Prostate gland (tissue), 2 donors: Measurements from ENCODE around the gene OPHN1. TPM values are rescaled to one million over a fixed set of nuclear protein-coding genes. Genes with fewer than 3 reads are reported as not detected.
"Not testable (repeated sequence)": the region's sequence is repeated elsewhere in the genome, so short reads cannot be mapped to it uniquely, and the experiment has no call there.

Source experiments
- DNase-seq: peaks from one replicate; pipeline ENCODE4 v3.0.0-alpha.2; 2019; ENCODE audit warnings: low spot score
- H3K27ac ChIP-seq, 2 donors: fragments of 200-600 bp; sonication (generic); 2 replicates each; pipeline ENCODE4 v1.5.1; 2017 to 2019
- H3K27me3 ChIP-seq: fragments of 200-600 bp; sonication (generic); replicated peaks from 2 replicates; pipeline ENCODE4 v1.5.1; 2019; ENCODE audit not compliant: insufficient read depth
- H3K36me3 ChIP-seq, 2 donors: fragments of 200-600 bp; sonication (generic); 1 replicate in 1 of 2; 2 replicates in 1 of 2; pipeline versions ENCODE4 v1.5.1 to v1.8.1; 2017 to 2019
- H3K4me1 ChIP-seq: fragments of 200-600 bp; sonication (generic); replicated peaks from 2 replicates; pipeline ENCODE4 v1.5.1; 2019
- H3K4me3 ChIP-seq, 2 donors: fragments of 200-600 bp; sonication (generic); 2 replicates each; pipeline ENCODE4 v1.5.1; 2017 to 2019
- H3K9me3 ChIP-seq: fragments of 200-600 bp; sonication (generic); 2 replicates; pipeline ENCODE4 v1.5.1; 2017
- POLR2A ChIP-seq: fragments of 450-650 bp; IDR thresholded peaks from one replicate; pipeline ENCODE4 v1.6.1; 2016; ENCODE audit warnings: antibody characterized with exemption, mild to moderate bottlenecking
- POLR2AphosphoS5 ChIP-seq: sonication (generic); formaldehyde crosslinking; IDR thresholded peaks from one replicate; pipeline ENCODE4 v1.6.1; 2017; ENCODE audit warnings: antibody characterized with exemption
- WGBS: methylation state at CpG from one replicate; pipeline ENCODE4 v1.1.5; 2018; 5-methylcytosine and 5-hydroxymethylcytosine counted together
- intact Hi-C: fragments of 100-400 bp; cut with DNase I; formaldehyde crosslinking; loops from one replicate; pipeline ENCODE4 v1.14.2; 2022
- total RNA-seq, 2 donors: library from RNA; depleted of rRNA; stranded (reverse); fragments of >200 nt; gene quantifications; one replicate each; pipeline ENCODE4 v1.1.0, GENCODE V29; 2016
- TF ChIP-seq, protein P1 (sequence below), 4 experiments: fragments of 200-600 bp in 2 of 4; fragments of 450-650 bp in 2 of 4; sonication (generic) in 2 of 4; IDR thresholded peaks; 1 replicate in 3 of 4; 2 replicates in 1 of 4; pipeline ENCODE4 v1.5.1; 2016 to 2019; ENCODE audit warnings: antibody characterized with exemption in 4 of 4, mild to moderate bottlenecking in 2 of 4, moderate library complexity in 2 of 4

Gene OPHN1
- total RNA-seq, 2 donors from 2014 or later: 18.7 to 26.2 TPM

DNA sequence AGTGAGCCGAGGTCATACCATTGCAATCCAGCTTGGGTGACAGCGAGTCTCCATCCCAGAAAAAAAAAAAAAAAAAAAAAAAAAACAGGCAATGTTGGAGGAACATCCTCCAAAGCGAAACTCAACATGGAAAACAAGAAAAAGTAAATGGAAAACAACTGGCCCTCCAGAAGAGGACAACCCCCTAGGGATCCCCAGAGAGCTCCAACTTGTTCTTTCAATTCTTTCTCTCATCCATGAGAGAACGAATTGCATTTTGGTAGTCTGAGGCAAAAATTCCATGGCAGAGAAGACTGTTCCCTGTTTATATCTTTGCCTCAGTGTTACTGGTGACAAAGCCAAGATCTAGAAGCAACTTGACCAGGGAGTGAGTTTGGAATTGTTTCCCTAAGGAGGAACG lies 49.8 kb downstream of the OPHN1 start:
- TF ChIP-seq POLR2A (no peak), POLR2AphosphoS5 (no peak)
- TF ChIP-seq, protein P1, sequence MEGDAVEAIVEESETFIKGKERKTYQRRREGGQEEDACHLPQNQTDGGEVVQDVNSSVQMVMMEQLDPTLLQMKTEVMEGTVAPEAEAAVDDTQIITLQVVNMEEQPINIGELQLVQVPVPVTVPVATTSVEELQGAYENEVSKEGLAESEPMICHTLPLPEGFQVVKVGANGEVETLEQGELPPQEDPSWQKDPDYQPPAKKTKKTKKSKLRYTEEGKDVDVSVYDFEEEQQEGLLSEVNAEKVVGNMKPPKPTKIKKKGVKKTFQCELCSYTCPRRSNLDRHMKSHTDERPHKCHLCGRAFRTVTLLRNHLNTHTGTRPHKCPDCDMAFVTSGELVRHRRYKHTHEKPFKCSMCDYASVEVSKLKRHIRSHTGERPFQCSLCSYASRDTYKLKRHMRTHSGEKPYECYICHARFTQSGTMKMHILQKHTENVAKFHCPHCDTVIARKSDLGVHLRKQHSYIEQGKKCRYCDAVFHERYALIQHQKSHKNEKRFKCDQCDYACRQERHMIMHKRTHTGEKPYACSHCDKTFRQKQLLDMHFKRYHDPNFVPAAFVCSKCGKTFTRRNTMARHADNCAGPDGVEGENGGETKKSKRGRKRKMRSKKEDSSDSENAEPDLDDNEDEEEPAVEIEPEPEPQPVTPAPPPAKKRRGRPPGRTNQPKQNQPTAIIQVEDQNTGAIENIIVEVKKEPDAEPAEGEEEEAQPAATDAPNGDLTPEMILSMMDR (IDR thresholded peaks at IDR 0.05): no peak
- Histone ChIP-seq H3K36me3 (no peaks in the 10 kb centered on the region), H3K27me3 (no peaks in the 10 kb centered on the region), H3K27ac (no peak overlapping the region), H3K4me1 (no peaks in the 10 kb centered on the region), H3K4me3 (no peak overlapping the region), H3K9me3 (no peaks in the 10 kb centered on the region)
- intact Hi-C loops: no loop called here
- WGBS: 79% methylated on average over 4 of the region's 5 CpGs
- no peak for DNase-seq

GRCh38 chrX:68377579-68377978 lies 55.7 kb downstream of the OPHN1 start:
- H3K9me3 ChIP-seq, intact Hi-C loops, DNase-seq, H3K4me1 ChIP-seq, H3K27me3 ChIP-seq, H3K27ac ChIP-seq, H3K4me3 ChIP-seq, H3K36me3 ChIP-seq: not testable (repeated sequence)
- WGBS: 95% methylated on average over 5 of the region's 5 CpGs

DNA sequence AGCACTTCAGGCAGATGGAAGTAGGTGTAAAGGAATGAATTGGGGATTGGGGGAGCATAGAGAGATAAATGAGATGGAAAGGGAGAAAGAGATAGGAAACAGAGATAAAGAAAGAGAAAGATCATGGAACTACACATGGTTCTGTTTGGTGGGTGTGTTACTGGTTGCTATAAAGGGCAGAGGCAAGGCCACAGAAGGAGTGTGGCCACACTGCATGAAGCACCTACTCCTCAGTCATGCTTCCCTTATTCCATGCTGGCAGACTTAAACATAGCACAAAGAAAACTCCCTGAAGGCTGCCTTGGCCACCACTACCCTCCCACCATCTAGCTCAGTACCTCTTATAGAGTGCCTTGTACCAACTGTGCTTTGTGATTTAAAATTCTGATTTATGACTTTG lies 56.9 kb downstream of the OPHN1 start:
- Histone ChIP-seq H3K36me3 (no peaks in the 10 kb centered on the region), H3K27me3 (no peaks in the 10 kb centered on the region), H3K9me3 (no peaks in the 10 kb centered on the region), H3K4me1 (no peaks in the 10 kb centered on the region), H3K27ac (no peak overlapping the region), H3K4me3 (no peak overlapping the region)
- no peak for DNase-seq
- TF ChIP-seq POLR2A (no peak), POLR2AphosphoS5 (no peak)
- TF ChIP-seq, protein P1 (IDR thresholded peaks at IDR 0.05): no peak
- intact Hi-C loops: no loop called here

GRCh38 chrX:68375803-68376202 lies 57.5 kb downstream of the OPHN1 start:
- TF ChIP-seq POLR2AphosphoS5: no peak
- TF ChIP-seq POLR2A: no peak
- TF ChIP-seq, protein P1 (IDR thresholded peaks at IDR 0.05): no peak
- H3K27me3 ChIP-seq: no peaks in the 10 kb centered on the region
- WGBS: 100% methylated on average over 2 of the region's 2 CpGs
- intact Hi-C loops: no loop called here
- no peak overlapping the region for H3K27ac ChIP-seq
- no peak overlapping the region for H3K4me3 ChIP-seq
- DNase-seq: no peak
- H3K9me3 ChIP-seq: no peaks in the 10 kb centered on the region
- no peaks in the 10 kb centered on the region for H3K4me1 ChIP-seq
- H3K36me3 ChIP-seq: no peaks in the 10 kb centered on the region

- Histone ChIP-seq H3K9me3 (no peaks in the 10 kb centered on the region), H3K27ac (no peak overlapping the region), H3K4me1 (no peaks in the 10 kb centered on the region), H3K36me3 (no peaks in the 10 kb centered on the region), H3K4me3 (no peak overlapping the region), H3K27me3 (no peaks in the 10 kb centered on the region)
- TF ChIP-seq POLR2A (no peak), POLR2AphosphoS5 (no peak)
- TF ChIP-seq, protein P1 (IDR thresholded peaks at IDR 0.05): no peak
- no peak for DNase-seq
- intact Hi-C loops: no loop called here
- 87% methylated on average over 4 of the region's 4 CpGs for WGBS
Observed at GRCh38 chrX:68372665-68373064, 60.6 kb downstream of the OPHN1 start.
